ENCODE results near the gene TRH. TPM values are rescaled to one million over a fixed set of nuclear protein-coding genes. Genes with fewer than 3 reads are reported as not detected.

Gene TRH
- total RNA-seq (not detected), polyA plus RNA-seq (not detected)
- long read RNA-seq, donor 1, partial matches to known transcripts, result 0 of 2 reads
- long read RNA-seq, donor 1, other reads (novel, unspliced or antisense), result 0 of 2 reads
- long read RNA-seq, donor 2, result 0 reads
- long read RNA-seq, donor 3, result 0 reads
- long read RNA-seq, donor 4, result 0 reads

- Histone ChIP-seq H3K27me3 (ENCODE audit: control insufficient read depth, insufficient read depth) (no peaks in the 10 kb centered on the region), H3K9me3 (ENCODE audit: control insufficient read depth, low read length) (no peaks in the 10 kb centered on the region), H3K4me1 (ENCODE audit: control insufficient read depth, insufficient read depth, low read length) (no peaks in the 10 kb centered on the region), H3K4me3 (ENCODE audit: low read length) (peak within 1 kb of the TSS; percentile 42), H3K27ac (ENCODE audit: low read length) (no peak within 1 kb of the TSS)
- ATAC-seq (peak; percentile 34 to 37), DNase-seq (no peak)
- 1% methylated on average over 30 of the region's 30 CpGs for WGBS
- intact Hi-C loops (cut with DNase I), result no loop called here
Measured at GRCh38 chr3:129974564-129974832, at the start of gene TRH. Gene TRH (plus strand): TSS chr3:129974720. CDS start chr3:129975817, 1,097 bp downstream.

DNA sequence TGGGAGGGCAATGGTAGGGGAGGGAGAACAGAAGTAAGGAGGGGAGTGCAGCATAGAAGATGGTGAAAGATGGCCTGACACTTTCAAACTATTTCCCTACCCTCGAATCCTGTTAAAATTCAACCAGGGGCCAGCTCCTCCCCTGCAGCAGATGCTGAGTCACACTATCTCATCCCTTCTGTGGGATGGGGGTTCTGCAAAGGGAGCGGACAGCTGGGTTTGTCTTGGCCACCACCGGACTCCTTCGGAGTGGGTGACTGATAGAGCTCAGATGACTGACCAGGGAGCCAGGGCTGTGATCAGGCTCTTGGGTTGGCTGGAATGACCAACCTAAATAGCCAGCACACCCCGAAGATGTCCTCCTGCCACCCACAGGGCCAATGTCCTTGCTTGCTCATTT lies 47.4 kb upstream of the TRH start:
- peaks cover 3% of the 10 kb centered on the region for H3K9me3 ChIP-seq (ENCODE audit: control insufficient read depth, low read length)
- no peak for DNase-seq
- no peak overlapping the region for H3K27ac ChIP-seq (ENCODE audit: low read length)
- intact Hi-C loops (cut with DNase I), result loop anchor here in 1 of 4 donors (10.0 kb wide), 1 partner anchor 92 kb away; no protein-coding TSS in a partner anchor
- H3K4me1 ChIP-seq (ENCODE audit: control insufficient read depth, insufficient read depth, low read length), result no peaks in the 10 kb centered on the region
- WGBS, result 51% methylated on average over 5 of the region's 5 CpGs
- peak in 1 of 2 donors; percentile 26 for ATAC-seq
- no peaks in the 10 kb centered on the region for H3K27me3 ChIP-seq (ENCODE audit: control insufficient read depth, insufficient read depth)
- no peak overlapping the region for H3K4me3 ChIP-seq (ENCODE audit: low read length)

- 83% methylated on average over 1 of the region's 1 CpG for WGBS
- H3K27me3 ChIP-seq (ENCODE audit: control insufficient read depth, insufficient read depth), result no peaks in the 10 kb centered on the region
- DNase-seq (no peak), ATAC-seq (no peak)
- no peaks in the 10 kb centered on the region for H3K4me1 ChIP-seq (ENCODE audit: control insufficient read depth, insufficient read depth, low read length)
- no peak overlapping the region for H3K27ac ChIP-seq (ENCODE audit: low read length)
- H3K4me3 ChIP-seq (ENCODE audit: low read length), result no peak overlapping the region
- intact Hi-C loops (cut with DNase I), result loop anchor here in 1 of 4 donors (10.0 kb wide), 1 partner anchor 95 kb away; no protein-coding TSS in a partner anchor
- peaks cover 3% of the 10 kb centered on the region for H3K9me3 ChIP-seq (ENCODE audit: control insufficient read depth, low read length)
Measured at GRCh38 chr3:129929383-129929782, 45.1 kb upstream of the TRH start.

DNA sequence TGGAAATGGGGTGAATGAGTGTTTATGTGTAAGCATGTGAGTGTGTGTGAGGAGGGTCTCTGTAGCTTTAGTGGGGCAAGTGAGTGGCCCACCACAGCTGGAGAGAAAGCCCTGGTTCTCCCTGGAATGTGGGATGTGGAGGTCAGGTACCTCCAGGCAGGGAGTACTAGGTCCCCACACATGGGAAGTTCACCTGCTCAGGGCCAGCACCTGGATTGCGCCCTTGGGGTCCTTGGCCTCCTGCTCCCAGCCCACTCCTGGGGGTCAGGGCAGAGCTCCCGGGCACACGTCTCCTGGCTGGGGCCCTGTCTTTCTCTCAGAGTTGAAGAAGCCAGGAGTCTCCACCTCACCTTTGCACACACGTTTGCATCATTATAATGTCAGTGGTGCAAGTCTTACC lies 41.0 kb upstream of the TRH start:
- 78% methylated on average over 4 of the region's 4 CpGs for WGBS
- no peak overlapping the region for H3K4me3 ChIP-seq (ENCODE audit: low read length)
- no peaks in the 10 kb centered on the region for H3K27me3 ChIP-seq (ENCODE audit: control insufficient read depth, insufficient read depth)
- H3K4me1 ChIP-seq (ENCODE audit: control insufficient read depth, insufficient read depth, low read length), result no peaks in the 10 kb centered on the region
- ATAC-seq (no peak), DNase-seq (no peak)
- H3K9me3 ChIP-seq (ENCODE audit: control insufficient read depth, low read length), result peaks cover 3% of the 10 kb centered on the region
- no peak overlapping the region for H3K27ac ChIP-seq (ENCODE audit: low read length)
- intact Hi-C loops (cut with DNase I), result loop anchor here (5.0 to 10.0 kb wide), 3 partner anchors 281 to 306 kb away; no protein-coding TSS in a partner anchor

DNA sequence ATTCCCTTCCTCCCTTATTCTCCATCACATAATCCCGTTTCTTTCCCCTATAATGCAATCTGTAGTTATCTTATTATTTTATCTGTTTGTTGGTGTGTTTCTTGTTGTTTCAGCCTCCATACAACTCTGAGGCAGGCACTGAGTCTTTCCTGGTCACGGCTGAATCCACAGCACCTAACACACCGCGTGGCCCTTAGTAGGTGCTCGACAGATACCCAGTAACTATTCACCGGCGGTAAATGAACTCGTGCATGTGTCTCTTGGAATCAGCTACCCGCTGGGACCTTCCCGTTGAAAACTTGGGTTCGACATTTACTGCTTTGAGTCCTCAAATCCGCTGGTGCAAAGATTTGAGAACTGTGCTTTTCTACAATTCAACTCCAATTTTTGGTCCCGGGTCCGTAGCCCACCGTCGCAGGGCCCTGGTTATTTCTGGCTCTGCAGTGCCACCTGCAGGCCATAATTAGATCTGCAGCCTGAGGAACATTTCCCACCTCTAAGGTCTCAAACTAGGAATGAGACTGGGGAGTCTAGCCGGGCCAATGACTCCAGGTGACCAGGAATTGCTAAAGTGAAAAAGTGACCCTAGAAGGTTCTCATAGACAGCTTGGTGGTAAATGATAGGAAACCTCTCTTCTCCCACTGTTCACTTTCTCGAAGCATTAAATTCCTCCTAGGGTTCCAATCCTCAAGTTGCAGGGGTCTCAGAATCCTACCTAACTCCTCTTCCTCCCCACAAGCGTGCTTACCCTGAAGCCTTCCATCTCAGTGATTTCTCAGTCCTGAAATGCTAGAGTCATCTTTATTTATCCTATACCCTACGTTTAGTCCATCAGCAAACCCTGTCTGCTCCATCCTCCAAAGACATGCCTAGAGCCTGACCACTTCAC lies 40.0 kb upstream of the TRH start:
- peak in 1 of 3 donors; percentile 55 for DNase-seq
- Histone ChIP-seq H3K27me3 (ENCODE audit: control insufficient read depth, insufficient read depth) (no peaks in the 10 kb centered on the region), H3K4me1 (ENCODE audit: control insufficient read depth, insufficient read depth, low read length) (no peaks in the 10 kb centered on the region), H3K9me3 (ENCODE audit: control insufficient read depth, low read length) (no peaks in the 10 kb centered on the region), H3K27ac (ENCODE audit: low read length) (no peak overlapping the region), H3K4me3 (ENCODE audit: low read length) (peak overlapping the region; percentile 40)
- ATAC-seq, result peak; percentile 27 to 64
- WGBS, result 26% methylated on average over 20 of the region's 20 CpGs
- intact Hi-C loops (cut with DNase I), result loop anchor here (5.0 to 10.0 kb wide), 3 partner anchors 282 to 307 kb away; no protein-coding TSS in a partner anchor

GRCh38 chr3:129936757-129937156 lies 37.8 kb upstream of the TRH start:
- H3K4me3 ChIP-seq (ENCODE audit: low read length), result peak overlapping the region; percentile 6
- no peaks in the 10 kb centered on the region for H3K4me1 ChIP-seq (ENCODE audit: control insufficient read depth, insufficient read depth, low read length)
- no peaks in the 10 kb centered on the region for H3K9me3 ChIP-seq (ENCODE audit: control insufficient read depth, low read length)
- peak; percentile 51 to 56 for ATAC-seq
- H3K27ac ChIP-seq (ENCODE audit: low read length), result no peak overlapping the region
- no peak for DNase-seq
- intact Hi-C loops (cut with DNase I), result loop anchor here in 1 of 4 donors (10.0 kb wide), 1 partner anchor 292 kb away; no protein-coding TSS in a partner anchor
- no peaks in the 10 kb centered on the region for H3K27me3 ChIP-seq (ENCODE audit: control insufficient read depth, insufficient read depth)
- 34% methylated on average over 6 of the region's 6 CpGs for WGBS

DNA sequence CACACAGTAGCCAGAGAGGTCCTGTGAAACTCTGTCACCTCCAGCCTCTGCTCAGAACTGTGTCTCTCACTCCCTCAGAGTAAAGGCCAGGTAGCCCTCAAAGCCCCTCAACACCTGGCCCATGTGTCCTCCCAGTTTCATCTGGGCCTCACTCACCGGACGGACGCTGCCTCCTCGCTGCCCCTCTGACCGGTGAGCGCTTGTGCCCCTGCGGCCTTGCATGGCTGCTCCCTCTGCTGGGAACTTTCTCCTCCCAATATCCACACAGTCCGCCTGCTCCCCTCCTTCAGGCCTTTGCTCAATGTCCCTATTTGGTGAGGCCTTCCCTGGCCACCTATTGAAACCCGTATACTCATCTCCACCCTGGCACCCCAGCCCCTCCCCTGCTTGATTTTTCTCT lies 36.8 kb upstream of the TRH start:
- DNase-seq (no peak), ATAC-seq (no peak)
- Histone ChIP-seq H3K27me3 (ENCODE audit: control insufficient read depth, insufficient read depth) (no peaks in the 10 kb centered on the region), H3K4me1 (ENCODE audit: control insufficient read depth, insufficient read depth, low read length) (no peaks in the 10 kb centered on the region), H3K4me3 (ENCODE audit: low read length) (no peak overlapping the region), H3K27ac (ENCODE audit: low read length) (no peak overlapping the region), H3K9me3 (ENCODE audit: control insufficient read depth, low read length) (no peaks in the 10 kb centered on the region)
- 87% methylated on average over 9 of the region's 9 CpGs for WGBS
- intact Hi-C loops (cut with DNase I), result loop anchor here in 1 of 4 donors (10.0 kb wide), 1 partner anchor 293 kb away; no protein-coding TSS in a partner anchor

- Histone ChIP-seq H3K9me3 (ENCODE audit: control insufficient read depth, low read length) (no peaks in the 10 kb centered on the region), H3K4me1 (ENCODE audit: control insufficient read depth, insufficient read depth, low read length) (no peaks in the 10 kb centered on the region), H3K4me3 (ENCODE audit: low read length) (no peak overlapping the region), H3K27ac (ENCODE audit: low read length) (no peak overlapping the region), H3K27me3 (ENCODE audit: control insufficient read depth, insufficient read depth) (no peaks in the 10 kb centered on the region)
- WGBS, result 82% methylated on average over 8 of the region's 8 CpGs
- no peak for DNase-seq
- intact Hi-C loops (cut with DNase I), result loop anchor here in 1 of 4 donors (10.0 kb wide), 1 partner anchor 294 kb away; no protein-coding TSS in a partner anchor
- no peak for ATAC-seq
Measured at GRCh38 chr3:129938140-129938930, 36.2 kb upstream of the TRH start.

DNA sequence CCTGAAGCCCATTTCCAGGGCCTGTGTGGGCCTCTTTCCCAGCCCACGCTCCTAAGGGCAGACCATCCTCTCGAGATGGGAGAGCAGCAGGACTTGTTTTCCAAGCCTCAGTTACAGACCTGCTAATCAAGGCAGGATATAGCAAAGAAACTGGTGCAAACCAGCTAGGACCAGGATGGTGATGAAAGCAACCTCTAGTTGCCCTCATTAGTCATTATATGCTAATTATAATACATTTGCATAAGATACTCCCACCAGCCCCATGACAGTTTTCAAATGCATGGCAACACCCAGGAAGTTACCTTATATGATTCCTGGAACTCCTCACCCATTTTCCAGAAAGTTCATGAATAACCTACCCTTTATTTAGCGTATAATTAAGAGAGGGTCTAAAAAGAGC lies 34.4 kb upstream of the TRH start:
- intact Hi-C loops (cut with DNase I), result loop anchor here in 1 of 4 donors (5.0 to 10.0 kb wide), 2 partner anchors 57 to 155 kb away; no protein-coding TSS in a partner anchor
- no peak overlapping the region for H3K27ac ChIP-seq (ENCODE audit: low read length)
- 86% methylated on average over 3 of the region's 3 CpGs for WGBS
- H3K4me1 ChIP-seq (ENCODE audit: control insufficient read depth, insufficient read depth, low read length), result no peaks in the 10 kb centered on the region
- no peak overlapping the region for H3K4me3 ChIP-seq (ENCODE audit: low read length)
- H3K27me3 ChIP-seq (ENCODE audit: control insufficient read depth, insufficient read depth), result no peaks in the 10 kb centered on the region
- no peak for DNase-seq
- no peak for ATAC-seq
- H3K9me3 ChIP-seq (ENCODE audit: control insufficient read depth, low read length), result no peaks in the 10 kb centered on the region

- Histone ChIP-seq H3K4me3 (ENCODE audit: low read length) (no peak overlapping the region), H3K27me3 (ENCODE audit: control insufficient read depth, insufficient read depth) (no peaks in the 10 kb centered on the region), H3K27ac (ENCODE audit: low read length) (no peak overlapping the region), H3K9me3 (ENCODE audit: control insufficient read depth, low read length) (no peaks in the 10 kb centered on the region), H3K4me1 (ENCODE audit: control insufficient read depth, insufficient read depth, low read length) (no peaks in the 10 kb centered on the region)
- intact Hi-C loops (cut with DNase I), result loop anchor here in 1 of 4 donors (5.0 to 10.0 kb wide), 2 partner anchors 55 to 153 kb away; no protein-coding TSS in a partner anchor
- DNase-seq (peak; percentile 58 to 78 (median 75)), ATAC-seq (peak; percentile 88 to 90)
- 9% methylated on average over 7 of the region's 7 CpGs for WGBS
Measured at GRCh38 chr3:129942296-129942695, 32.2 kb upstream of the TRH start.
